ENCODE measurements around the gene CCDC159.
"Not testable (repeated sequence)": the region's sequence is repeated elsewhere in the genome, so short reads cannot be mapped to it uniquely, and the experiment has no call there.

CCDC159 gene

GRCh38 chr19:11338569-11339253 is 7.6 kb upstream of the CCDC159 start:
- peak in 2 of 3 donors; percentile 21 to 33 for DNase-seq

- DNase-seq = peak; percentile 88 to 96 (median 95)
These were observed 6.8 kb upstream of the CCDC159 start, which contains the start of gene RAB3D for GRCh38 chr19:11339254-11340098. Gene RAB3D, minus strand, starts transcription at chr19:11339657. Its CDS starts 2,258 bp downstream, at chr19:11337399.

- not testable (repeated sequence) for DNase-seq
These were observed 6.2 kb upstream of the CCDC159 start for GRCh38 chr19:11340099-11340467.

- peak in 1 of 3 donors; percentile 9 for DNase-seq
These were observed 3.9 kb upstream of the CCDC159 start for GRCh38 chr19:11342429-11342828.

- no peak for DNase-seq
These were observed 1.1 kb upstream of the CCDC159 start for GRCh38 chr19:11345122-11345803.

GRCh38 chr19:11347546-11348039 is 1.3 kb downstream of the CCDC159 start:
- DNase-seq = no peak

GRCh38 chr19:11349171-11349570 is 2.9 kb downstream of the CCDC159 start:
- DNase-seq = no peak

GRCh38 chr19:11354102-11354501 is 7.8 kb downstream of the CCDC159 start:
- DNase-seq = not testable (repeated sequence)

GRCh38 chr19:11355160-11356073 is 9.1 kb downstream of the CCDC159 start, which contains the start of gene PLPPR2:
Gene PLPPR2, plus strand, starts transcription at chr19:11355432. Its CDS starts 2,242 bp downstream, at chr19:11357674.
- DNase-seq = peak; percentile 94 to 98 (median 96)

GRCh38 chr19:11356074-11356397 is 9.7 kb downstream of the CCDC159 start:
- DNase-seq = no peak

- no peak for DNase-seq
These were observed 10.6 kb downstream of the CCDC159 start for GRCh38 chr19:11356676-11357550.

- DNase-seq = no peak
These were observed 13.1 kb downstream of the CCDC159 start for GRCh38 chr19:11359421-11359820.

- DNase-seq = peak in 1 of 3 donors; percentile 25
These were observed 14.9 kb downstream of the CCDC159 start for GRCh38 chr19:11361037-11361770.

GRCh38 chr19:11361771-11362731 is 15.7 kb downstream of the CCDC159 start:
- no peak for DNase-seq

GRCh38 chr19:11363881-11364280 is 17.6 kb downstream of the CCDC159 start:
- DNase-seq = no peak

- DNase-seq = no peak
These were observed 18.1 kb downstream of the CCDC159 start for GRCh38 chr19:11364296-11364904.

GRCh38 chr19:11364935-11365334 is 18.6 kb downstream of the CCDC159 start:
- no peak for DNase-seq

- DNase-seq = no peak
These were observed 19.3 kb downstream of the CCDC159 start for GRCh38 chr19:11365557-11366117.
